Stomach smooth muscle (tissue), 2 donors: ENCODE measurements around the gene RHEBL1.

Experiments used
- H3K27ac ChIP-seq: one replicate; pipeline ENCODE4 v1.7.0; 2013; ENCODE audit warnings: mild to moderate bottlenecking, low read length, inconsistent platforms
- H3K27me3 ChIP-seq, 2 donors: one replicate each; pipeline ENCODE4 v1.7.0; 2013; ENCODE audit warnings: low read length in 2 of 2; ENCODE audit not compliant: insufficient read depth in 2 of 2, control insufficient read depth in 1 of 2
- H3K36me3 ChIP-seq, 2 donors: one replicate each; pipeline ENCODE4 v1.7.0; 2013; ENCODE audit warnings: low read length in 2 of 2; ENCODE audit not compliant: control insufficient read depth in 2 of 2, insufficient read depth in 2 of 2
- H3K4me1 ChIP-seq: one replicate; pipeline ENCODE4 v1.7.0; 2013; ENCODE audit warnings: low read length; ENCODE audit not compliant: control insufficient read depth, insufficient read depth
- H3K4me3 ChIP-seq, 2 donors: one replicate each; pipeline ENCODE4 v1.7.0; 2013; ENCODE audit warnings: low read length in 2 of 2
- H3K9ac ChIP-seq, 2 donors: one replicate each; pipeline ENCODE4 v1.7.0; 2013; ENCODE audit warnings: low read length in 2 of 2, mild to moderate bottlenecking in 1 of 2
- H3K9me3 ChIP-seq, 2 donors: one replicate each; pipeline ENCODE4 v1.7.0; 2013; ENCODE audit warnings: low read length in 2 of 2; ENCODE audit not compliant: control insufficient read depth in 2 of 2
- donor health status: healthy.
- donor health status: Pancreatic carcinoma.

The RHEBL1 gene

DNA sequence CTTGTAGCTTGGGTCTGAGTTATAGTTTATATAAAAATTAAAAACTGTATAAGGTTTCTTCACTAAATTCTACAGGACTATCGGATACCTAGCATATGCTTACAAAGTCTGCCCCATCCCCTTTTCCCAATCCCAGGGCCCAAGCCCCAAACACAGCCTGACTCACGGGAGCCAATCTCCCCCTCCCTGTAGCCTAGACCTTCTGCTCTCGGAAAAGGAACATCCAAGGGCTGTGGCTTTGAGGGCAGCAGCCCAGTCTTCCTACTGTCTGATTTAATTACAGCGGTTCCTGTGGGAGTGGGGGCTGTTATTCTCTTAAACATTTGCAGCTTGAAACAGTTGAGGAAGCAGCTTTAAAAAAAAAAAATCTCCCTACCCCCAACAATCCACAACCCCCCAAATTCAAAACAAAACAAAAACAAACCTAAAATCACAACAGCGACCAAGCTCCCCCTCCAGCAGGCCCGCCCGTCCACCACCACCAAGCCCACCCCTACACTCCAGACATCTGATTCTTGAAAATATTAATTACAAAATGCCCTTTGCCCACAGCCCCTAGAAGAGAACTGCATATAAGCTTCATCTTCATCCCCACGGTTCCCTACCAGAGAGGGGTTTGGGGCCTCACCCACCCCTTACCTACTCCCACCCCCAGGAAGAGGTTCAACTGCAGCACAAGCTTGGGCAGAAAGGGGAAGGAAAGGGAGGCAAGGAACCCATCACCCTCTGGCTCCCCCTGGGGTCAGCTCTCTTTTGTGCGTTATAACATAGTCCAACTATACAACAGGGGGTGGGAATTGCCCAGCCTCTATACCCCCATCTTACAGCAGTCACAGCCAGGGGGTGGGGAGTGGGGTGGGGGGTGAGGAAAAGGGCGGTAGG is 50.1 kb downstream of the RHEBL1 start:
- peaks cover 27 to 32% of the 10 kb centered on the region in 2 donors for H3K36me3 ChIP-seq
- peak overlapping the region in 1 of 2 donors; percentile 99 for H3K4me3 ChIP-seq
- H3K9ac ChIP-seq, result peak overlapping the region in 1 of 2 donors; percentile 98
- H3K4me1 ChIP-seq, result peaks cover 16% of the 10 kb centered on the region
- H3K27ac ChIP-seq, result peak overlapping the region; percentile 94
- H3K9me3 ChIP-seq, result no peaks in the 10 kb centered on the region
- no peaks in the 10 kb centered on the region for H3K27me3 ChIP-seq

DNA sequence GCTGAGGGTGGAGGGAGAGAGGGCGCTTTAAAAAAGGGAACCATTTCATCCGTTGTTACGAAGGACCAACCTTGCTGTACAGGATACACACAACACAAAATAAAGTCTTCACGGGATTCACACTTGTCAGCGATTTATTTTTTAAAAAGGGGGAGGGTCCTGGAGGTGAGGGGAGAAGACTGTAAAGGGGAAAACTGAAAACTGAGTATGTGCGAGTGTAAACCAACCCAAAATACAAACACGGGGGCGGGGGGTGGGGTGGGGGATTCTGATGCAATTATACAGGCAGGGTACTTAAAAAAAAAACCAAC is 50.7 kb downstream of the RHEBL1 start:
- Histone ChIP-seq H3K9ac (peak overlapping the region; percentile 98), H3K27ac (peak overlapping the region; percentile 94), H3K4me1 (peaks cover 16% of the 10 kb centered on the region), H3K36me3 (peaks cover 21 to 27% of the 10 kb centered on the region in 2 donors), H3K27me3 (no peaks in the 10 kb centered on the region), H3K9me3 (no peaks in the 10 kb centered on the region), H3K4me3 (peak overlapping the region; percentile 87 to 99)

DNA sequence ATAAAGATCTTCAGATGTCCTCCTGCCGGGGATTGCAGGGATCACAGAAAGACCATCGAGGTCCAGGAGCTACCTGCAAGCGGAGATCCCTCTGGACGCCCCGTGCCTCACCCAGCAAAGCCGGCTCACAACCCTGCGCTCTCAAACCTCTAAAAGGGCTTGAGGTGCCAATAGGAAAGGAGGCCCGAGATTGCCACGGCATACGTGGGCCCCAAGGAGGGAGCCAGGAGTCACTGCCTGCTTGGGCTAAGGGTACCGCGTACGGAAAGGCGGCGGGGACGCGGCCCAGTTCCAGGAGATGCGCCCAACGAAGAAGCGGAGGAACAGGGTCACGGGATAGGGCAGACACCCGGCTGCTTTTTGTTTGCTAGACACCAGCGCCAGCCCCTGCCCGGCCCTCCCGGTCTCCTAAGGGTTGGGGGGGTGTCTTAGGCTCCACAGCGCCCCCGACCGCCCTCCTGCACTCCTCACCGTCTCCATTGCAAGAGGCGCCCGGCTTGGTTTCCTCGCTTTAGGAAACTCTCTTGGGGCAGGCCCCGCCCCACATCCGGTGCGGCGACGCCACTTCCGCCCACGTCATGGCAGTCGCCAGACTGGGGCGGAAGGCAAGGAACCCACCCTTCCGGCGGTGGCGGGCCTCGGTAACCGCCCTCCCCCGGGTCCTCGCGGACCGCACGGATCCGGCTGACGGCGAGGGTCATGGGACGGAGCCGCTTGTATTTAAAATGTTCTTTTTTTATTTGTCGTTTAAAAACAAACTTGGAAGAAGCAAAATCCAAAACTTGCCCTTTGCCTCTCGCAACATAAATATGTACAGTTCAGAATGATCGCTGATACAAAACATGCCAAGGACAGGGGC is 51.3 kb downstream of the RHEBL1 start, which contains the start of gene PRKAG1:
PRKAG1 (minus strand) TSS at position 516 of the 859 bp plus-strand sequence; CDS start at position 480, 36 bp downstream.
- peaks cover 18 to 21% of the 10 kb centered on the region in 2 donors for H3K36me3 ChIP-seq
- H3K9ac ChIP-seq, result peak within 1 kb of the TSS; percentile 98
- H3K4me3 ChIP-seq, result peak within 1 kb of the TSS; percentile 97 to 99
- no peaks in the 10 kb centered on the region for H3K27me3 ChIP-seq
- H3K4me1 ChIP-seq, result peaks cover 16% of the 10 kb centered on the region
- H3K27ac ChIP-seq, result peak within 1 kb of the TSS; percentile 94
- H3K9me3 ChIP-seq, result no peaks in the 10 kb centered on the region

DNA sequence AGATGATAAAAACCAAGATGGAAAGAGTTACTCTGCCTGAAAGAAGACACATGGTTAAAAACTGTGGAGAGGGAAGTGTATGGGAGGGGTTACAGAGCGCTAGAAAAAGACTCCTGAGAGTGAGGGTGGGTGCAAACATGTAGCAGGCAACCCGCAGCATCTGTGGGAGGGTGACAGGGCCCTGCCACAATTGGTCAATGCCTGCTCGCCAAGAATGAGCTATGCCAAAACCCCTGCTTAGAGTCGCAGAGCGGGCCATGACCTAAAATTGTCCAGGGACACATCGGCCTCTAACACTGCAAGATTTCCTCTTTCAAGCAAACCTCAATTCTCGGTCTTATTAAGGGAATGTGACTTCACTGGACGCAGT is 51.9 kb downstream of the RHEBL1 start:
- H3K27me3 ChIP-seq, result no peaks in the 10 kb centered on the region
- H3K36me3 ChIP-seq, result peaks cover 14 to 19% of the 10 kb centered on the region in 2 donors
- peak overlapping the region; percentile 94 for H3K27ac ChIP-seq
- H3K9ac ChIP-seq, result peak overlapping the region; percentile 98
- H3K4me3 ChIP-seq, result peak overlapping the region; percentile 97 to 99
- H3K9me3 ChIP-seq, result no peaks in the 10 kb centered on the region
- peaks cover 16% of the 10 kb centered on the region for H3K4me1 ChIP-seq

DNA sequence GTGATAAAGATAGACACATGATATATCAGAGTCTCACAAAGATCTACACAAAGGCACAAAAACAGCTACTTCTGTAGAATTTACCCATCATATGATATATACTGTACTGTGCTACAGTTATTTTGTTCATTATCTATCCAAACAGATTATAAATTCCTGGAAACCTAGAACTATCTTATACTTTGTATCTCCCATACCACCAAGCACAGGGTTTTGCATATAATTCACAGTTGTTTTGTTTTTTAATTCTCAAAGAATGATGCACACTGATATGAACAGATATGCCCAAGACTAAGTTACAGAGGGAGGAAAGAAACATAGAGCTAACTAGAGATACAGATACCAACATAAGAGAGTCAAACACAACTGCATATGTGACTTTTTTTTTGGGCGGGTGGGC is 54.6 kb downstream of the RHEBL1 start:
- Histone ChIP-seq H3K27ac (no peak overlapping the region), H3K36me3 (peaks cover 18 to 23% of the 10 kb centered on the region in 2 donors), H3K9ac (no peak overlapping the region), H3K4me1 (peaks cover 16% of the 10 kb centered on the region), H3K4me3 (no peak overlapping the region), H3K27me3 (peaks cover 0 to 2% of the 10 kb centered on the region in 2 donors), H3K9me3 (no peaks in the 10 kb centered on the region)
